Loucy (cell line): ENCODE measurements around the gene ANKRD6.

Source experiments
- CTCF ChIP-seq: fragments of 200-600 bp; sonication (generic); conservative IDR thresholded peaks from 2 replicates; pipeline ENCODE4 v1.5.1; 2014; ENCODE audit warnings: mild to moderate bottlenecking, antibody characterized with exemption, low read length
- EZH2phosphoT487 ChIP-seq: fragments of 200-600 bp; IDR thresholded peaks from 2 replicates; pipeline ENCODE4 v1.6.1; 2018; ENCODE audit warnings: antibody characterized with exemption, mild to moderate bottlenecking, moderate library complexity, borderline replicate concordance

GRCh38 chr6:89597988-89598387 lies 165.0 kb downstream of the ANKRD6 start:
- TF ChIP-seq CTCF (peak; percentile 68), EZH2phosphoT487 (no peak)
